GM23338 (cell line): ENCODE data around the gene OR6B3. TPM values are rescaled to one million over a fixed set of nuclear protein-coding genes. Genes with fewer than 3 reads are reported as not detected.

ENCODE experiments used
- ATAC-seq: fragments of 200-7000 bp; cut with Tn5 transposase; 3 replicates; pipeline ENCODE4 v1.9.1; 2020
- DNase-seq: peaks from one replicate; pipeline ENCODE4 v3.0.0-alpha.2; 2015; ENCODE audit warnings: low spot score
- H2AFZ ChIP-seq: fragments of 200-600 bp; sonication (generic); 2 replicates; pipeline ENCODE4 v1.8.0; 2016; ENCODE audit warnings: antibody characterized with exemption, mild to moderate bottlenecking, moderate library complexity
- H3F3A ChIP-seq: fragments of 200-600 bp; sonication (generic); replicated peaks from 2 replicates; pipeline ENCODE4 v1.8.0; 2017; ENCODE audit warnings: antibody characterized with exemption, mixed run types, low read depth
- H3K27ac ChIP-seq: fragments of 200-600 bp; sonication (generic); 2 replicates; pipeline ENCODE4 v1.6.1; 2016; ENCODE audit warnings: low read depth
- H3K27me3 ChIP-seq: fragments of 200-600 bp; sonication (generic); 2 replicates; pipeline ENCODE4 v1.8.0; 2016; ENCODE audit warnings: mild to moderate bottlenecking, mixed run types, moderate library complexity; ENCODE audit not compliant: insufficient read depth
- H3K36me3 ChIP-seq: fragments of 200-600 bp; sonication (generic); 2 replicates; pipeline ENCODE4 v1.8.0; 2016; ENCODE audit warnings: mild to moderate bottlenecking; ENCODE audit not compliant: insufficient read depth
- H3K4me1 ChIP-seq: fragments of 200-600 bp; sonication (generic); 2 replicates; pipeline ENCODE4 v1.8.0; 2016; ENCODE audit warnings: mild to moderate bottlenecking, moderate library complexity; ENCODE audit not compliant: insufficient read depth
- H3K4me2 ChIP-seq: fragments of 200-600 bp; sonication (generic); 2 replicates; pipeline ENCODE4 v1.7.1; 2017; ENCODE audit warnings: mixed run types
- H3K4me3 ChIP-seq: fragments of 200-600 bp; sonication (generic); 2 replicates; pipeline ENCODE4 v1.6.1; 2016; ENCODE audit warnings: mixed run types
- H3K79me2 ChIP-seq: fragments of 200-600 bp; sonication (generic); replicated peaks from 2 replicates; pipeline ENCODE4 v1.8.0; 2017; ENCODE audit warnings: mild to moderate bottlenecking; ENCODE audit not compliant: insufficient read depth
- H3K9me2 ChIP-seq: fragments of 200-600 bp; sonication (generic); 2 replicates; pipeline ENCODE4 v1.8.0; 2017; ENCODE audit not compliant: insufficient read depth
- H4K20me1 ChIP-seq: fragments of 200-600 bp; sonication (generic); replicated peaks from 2 replicates; pipeline ENCODE4 v1.8.0; 2017; ENCODE audit warnings: mild to moderate bottlenecking; ENCODE audit not compliant: insufficient read depth
- H3K27ac Mint-ChIP-seq: 2 replicates; pipeline ENCODE4 v1.8.0; 2020; ENCODE audit warnings: inconsistent platforms, mild to moderate bottlenecking, moderate library complexity, mixed read lengths
- H3K27me3 Mint-ChIP-seq: 3 replicates; pipeline ENCODE4 v1.8.0; 2022; ENCODE audit warnings: low read depth, mild to moderate bottlenecking, moderate library complexity, mixed read lengths, inconsistent platforms; ENCODE audit not compliant: insufficient read depth, poor library complexity
- H3K36me3 Mint-ChIP-seq: 3 replicates; pipeline ENCODE4 v1.8.0; 2021; ENCODE audit warnings: low read depth, mild to moderate bottlenecking, inconsistent platforms, moderate library complexity, mixed read lengths
- H3K4me1 Mint-ChIP-seq: 3 replicates; pipeline ENCODE4 v1.8.0; 2020; ENCODE audit warnings: mild to moderate bottlenecking, inconsistent platforms, mixed read lengths
- H3K4me3 Mint-ChIP-seq: 3 replicates; pipeline ENCODE4 v1.8.0; 2021; ENCODE audit warnings: moderate library complexity, mild to moderate bottlenecking, inconsistent platforms, mixed read lengths
- H3K9me3 Mint-ChIP-seq: 3 replicates; pipeline ENCODE4 v1.8.0; 2020; ENCODE audit warnings: moderate library complexity, mild to moderate bottlenecking, inconsistent platforms, mixed read lengths
- CREB1 ChIP-seq: fragments of 250-450 bp; sonication (Bioruptor Pico); IDR thresholded peaks from 2 replicates; pipeline ENCODE4 v1.5.0; 2020; ENCODE audit warnings: low read depth, mild to moderate bottlenecking, moderate library complexity
- CTCF ChIP-seq, 2 experiments: fragments of 200-600 bp in 1 of 2; sonication (generic) in 1 of 2; conservative IDR thresholded peaks; 2 replicates each; pipeline versions ENCODE4 v1.5.1 to v1.6.1; 2016 to 2017; ENCODE audit warnings: antibody characterized with exemption in 2 of 2, low read depth in 2 of 2, mild to moderate bottlenecking in 2 of 2, moderate library complexity in 1 of 2
- ETS1 ChIP-seq: IDR thresholded peaks from 2 replicates; pipeline ENCODE4 v1.6.1; 2016; ENCODE audit warnings: antibody characterized with exemption
- EZH2 ChIP-seq: fragments of 200-600 bp; sonication (generic); IDR thresholded peaks from one replicate; pipeline ENCODE4 v1.8.0; 2017; ENCODE audit warnings: antibody characterized with exemption, mild to moderate bottlenecking, low read depth; ENCODE audit not compliant: unreplicated experiment
- EZH2phosphoT487 ChIP-seq: fragments of 200-600 bp; sonication (generic); IDR thresholded peaks from one replicate; pipeline ENCODE4 v1.8.1; 2018; ENCODE audit warnings: antibody characterized with exemption; ENCODE audit not compliant: unreplicated experiment
- JUNB ChIP-seq: IDR thresholded peaks from one replicate; pipeline ENCODE4 v1.6.1; 2016; ENCODE audit warnings: antibody characterized with exemption; ENCODE audit not compliant: unreplicated experiment
- NANOG ChIP-seq: IDR thresholded peaks from 2 replicates; pipeline ENCODE4 v1.6.1; 2016; ENCODE audit warnings: antibody characterized with exemption, borderline replicate concordance
- POLR2AphosphoS5 ChIP-seq: IDR thresholded peaks from 2 replicates; pipeline ENCODE4 v1.6.1; 2016; ENCODE audit warnings: antibody characterized with exemption, low read depth
- REST ChIP-seq: IDR thresholded peaks from one replicate; pipeline ENCODE4 v1.6.1; 2018; ENCODE audit warnings: antibody characterized with exemption; ENCODE audit not compliant: unreplicated experiment
- STAT1 ChIP-seq: IDR thresholded peaks from one replicate; pipeline ENCODE4 v1.6.1; 2016; ENCODE audit warnings: antibody characterized with exemption; ENCODE audit not compliant: unreplicated experiment
- ZNF114 ChIP-seq: fragments of 250-450 bp; sonication (Bioruptor Pico); IDR thresholded peaks from 2 replicates; pipeline ENCODE4 v1.5.0; 2020; ENCODE audit warnings: mild to moderate bottlenecking, moderate library complexity
- ZNF462 ChIP-seq: fragments of 250-450 bp; sonication (Bioruptor Pico); IDR thresholded peaks from 2 replicates; pipeline ENCODE4 v1.5.0; 2020; ENCODE audit warnings: mild to moderate bottlenecking, moderate library complexity
- polyA plus RNA-seq: library from polyadenylated mRNA; unstranded; fragments of >200 nt; fragmentation: Nextera tagmentation; extraction: Ambion mirVana; gene quantifications from 2 replicates; pipeline ENCODE4 v1.2.1, GENCODE V29; 2016
- total RNA-seq: library from RNA; depleted of rRNA; stranded (reverse); fragments of >200 nt; shearing (Covaris generic); gene quantifications from 2 replicates; pipeline ENCODE4 v1.2.3, GENCODE V29; 2014

OR6B3 gene
- total and polyA plus RNA-seq, 2 experiments from 2014 or later, result not detected

GRCh38 chr2:240024766-240025165 lies 28.6 kb downstream of the OR6B3 start:
- Histone ChIP-seq H2AFZ (no peak overlapping the region), H3K27ac (no peak overlapping the region)

More at GRCh38 chr2:240024766-240025165, 28.6 kb downstream of the OR6B3 start:
- Histone ChIP-seq H3K27me3 (no peaks in the 10 kb centered on the region), H3K9me2 (no peaks in the 10 kb centered on the region; the same call in 1 of the 2 replicates), H3K4me3 (peak overlapping the region; percentile 95), H4K20me1 (peaks cover 14% of the 10 kb centered on the region), H3K79me2 (peaks cover 47% of the 10 kb centered on the region), H3K36me3 (peaks cover 12% of the 10 kb centered on the region; the same call in 1 of the 2 replicates), H3K4me1 (peaks cover 13% of the 10 kb centered on the region), H3F3A (no peaks in the 10 kb centered on the region), H3K4me2 (peak overlapping the region; percentile 97)
- Mint-ChIP-seq H3K9me3 (peaks cover 2% of the 10 kb centered on the region; the same call in 2 of the 3 replicates), H3K27ac (peak overlapping the region; percentile 95), H3K4me3 (peak overlapping the region; percentile 96), H3K36me3 (peaks cover 20% of the 10 kb centered on the region), H3K4me1 (peaks cover 12% of the 10 kb centered on the region), H3K27me3 (peaks cover 4% of the 10 kb centered on the region)
- peak; percentile 39 for DNase-seq
- ATAC-seq, result peak; percentile 16
- no peak for TF ChIP-seq EZH2phosphoT487
- TF ChIP-seq CTCF (conservative IDR thresholded peaks at IDR 0.05; ENCODE audit: low read depth in 2 of 2), result no peak
- TF ChIP-seq JUNB, result no peak
- no peak for TF ChIP-seq STAT1
- TF ChIP-seq POLR2AphosphoS5, result no peak
- TF ChIP-seq ETS1, result no peak
- no peak for TF ChIP-seq CREB1 (CRISPR knock-in tag)
- TF ChIP-seq ZNF114 (CRISPR knock-in tag), result no peak
- TF ChIP-seq REST, result no peak
- TF ChIP-seq ZNF462 (CRISPR knock-in tag), result no peak
- TF ChIP-seq EZH2, result no peak
- no peak for TF ChIP-seq NANOG
